ENCODE data around the gene ZNF311.
A peak's percentile ranks its signal among the peaks of the same experiment; 100 is the strongest.
"Not testable (repeated sequence)": the region's sequence is repeated elsewhere in the genome, so short reads cannot be mapped to it uniquely, and the experiment has no call there.

ZNF311 gene

GRCh38 chr6:28953585-28954258 is 51.4 kb downstream of the ZNF311 start:
- no peak for DNase-seq (ENCODE audit: low read depth in 2 of 2)

GRCh38 chr6:28953039-28953584 is 52.0 kb downstream of the ZNF311 start:
- peak; percentile 51 to 65 for DNase-seq (ENCODE audit: low read depth in 2 of 2)

GRCh38 chr6:28949656-28950195 is 55.4 kb downstream of the ZNF311 start:
- not testable (repeated sequence) for DNase-seq (ENCODE audit: low read depth in 2 of 2)

- DNase-seq (ENCODE audit: low read depth in 2 of 2): no peak
These were observed 56.2 kb downstream of the ZNF311 start for GRCh38 chr6:28948782-28949486.

- DNase-seq (ENCODE audit: low read depth in 2 of 2): no peak
These were observed 57.3 kb downstream of the ZNF311 start for GRCh38 chr6:28947831-28948270.

- no peak for DNase-seq (ENCODE audit: low read depth in 2 of 2)
These were observed 57.9 kb downstream of the ZNF311 start for GRCh38 chr6:28947067-28947765.

GRCh38 chr6:28945349-28945748 is 59.8 kb downstream of the ZNF311 start:
- no peak for DNase-seq (ENCODE audit: low read depth in 2 of 2)

Measured in stimulated activated CD4-positive, alpha-beta T cell treated with anti-CD3 and anti-CD28 coated beads, Interleukin-1b, Interleukin-23, amount 100 ng/mL, for 4 hours (primary cell).